Astrocyte of the cerebellum (primary cell): Measurements from ENCODE around the gene GSX1.

ENCODE experiments used
- DNase-seq: peaks from one replicate; pipeline ENCODE4 v3.0.0-alpha.2; 2011; ENCODE audit warnings: low read depth
- H3K4me3 ChIP-seq: 2 replicates; pipeline ENCODE4 v1.5.1; 2011; ENCODE audit warnings: mild to moderate bottlenecking, low read depth, low read length, moderate library complexity
- CTCF ChIP-seq: IDR thresholded peaks from 2 replicates; pipeline ENCODE4 v1.5.1; 2012; ENCODE audit warnings: low read length, low read depth, moderate library complexity, mild to moderate bottlenecking; ENCODE audit errors: missing control alignments
- in situ Hi-C: cut with HindIII; loops from 2 replicates; pipeline ENCODE4 v1.10.0; 2017; ENCODE audit warnings: low sequenced_read_pairs

GSX1 gene

DNA sequence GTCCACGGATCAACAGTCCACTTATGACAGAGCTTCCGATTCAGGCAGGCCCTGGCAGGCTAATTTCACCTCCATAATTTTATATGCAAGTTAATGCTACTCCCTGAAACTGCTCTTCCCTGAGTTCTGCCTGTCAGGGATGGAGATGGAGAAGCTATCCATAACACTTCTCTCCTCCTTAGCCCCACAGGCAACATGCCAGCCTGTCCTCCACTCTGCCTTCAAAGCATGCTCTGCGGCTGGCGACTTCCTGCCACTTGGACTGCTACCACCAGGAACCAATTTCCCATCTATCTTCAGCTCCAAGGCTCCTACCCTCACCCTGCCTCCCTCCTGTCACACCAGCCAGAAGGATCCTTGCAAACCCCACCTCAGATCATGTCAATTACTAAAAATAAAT, 35.4 kb downstream of the GSX1 start:
- H3K4me3 ChIP-seq: no peak overlapping the region
- no peak for TF ChIP-seq CTCF
- DNase-seq: no peak
- in situ Hi-C loops: loop anchor here (25.0 kb wide), 1 partner anchor 135 kb away; the partner anchor contains the start of gene CDX2

DNA sequence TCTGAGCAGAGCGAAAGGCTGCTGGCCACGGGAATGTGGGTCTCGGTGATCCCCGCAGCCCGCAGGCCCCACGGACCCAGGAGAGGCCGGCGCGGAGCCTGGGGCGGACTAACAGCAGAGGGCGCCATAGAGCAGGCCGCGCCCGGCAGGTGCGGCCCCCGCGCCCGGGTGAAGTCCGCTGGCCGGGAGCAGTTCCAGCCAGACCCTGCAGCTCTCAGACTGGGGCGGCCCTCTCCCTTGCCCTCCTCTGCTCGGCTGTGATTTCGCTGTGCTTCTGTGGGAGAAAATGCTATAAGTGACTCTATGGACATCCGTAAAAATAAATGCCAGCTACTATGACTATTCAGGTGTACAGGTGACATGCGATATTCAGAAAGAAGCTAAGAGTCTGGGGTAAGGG, 37.7 kb downstream of the GSX1 start:
- no peak overlapping the region for H3K4me3 ChIP-seq
- in situ Hi-C loops: loop anchor here (25.0 kb wide), 1 partner anchor 132 kb away; the partner anchor contains the start of gene CDX2
- no peak for DNase-seq
- peak; percentile 81 for TF ChIP-seq CTCF

DNA sequence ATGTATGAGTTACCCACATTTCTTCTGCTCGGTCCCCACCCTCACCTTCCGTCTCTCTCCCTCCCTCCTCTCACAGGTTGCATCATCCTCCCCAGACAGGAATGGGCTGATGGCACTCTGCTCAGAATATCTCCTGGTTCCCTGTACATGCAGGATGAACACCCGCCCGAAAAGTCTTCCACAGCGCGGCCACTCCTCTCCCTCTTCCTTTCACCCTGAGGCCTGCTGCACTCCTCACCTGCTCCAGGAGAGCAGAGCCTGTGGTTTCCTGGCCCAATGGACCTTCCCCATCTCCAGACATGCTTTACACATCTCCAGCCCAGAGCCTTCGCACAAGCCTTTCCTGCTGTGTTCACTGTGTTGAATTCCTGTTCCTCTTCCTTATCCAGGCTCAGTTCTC, 40.9 kb downstream of the GSX1 start:
- no peak overlapping the region for H3K4me3 ChIP-seq
- in situ Hi-C loops: loop anchor here (25.0 kb wide), 1 partner anchor 129 kb away; the partner anchor contains the start of gene CDX2
- TF ChIP-seq CTCF: no peak
- no peak for DNase-seq

- no peak for TF ChIP-seq CTCF
- DNase-seq: no peak
- H3K4me3 ChIP-seq: no peak overlapping the region
- in situ Hi-C loops: loop anchor here (25.0 kb wide), 1 partner anchor 128 kb away; the partner anchor contains the start of gene CDX2
These were observed 41.8 kb downstream of the GSX1 start for GRCh38 chr13:27834095-27834494.

- no peak for TF ChIP-seq CTCF
- in situ Hi-C loops: loop anchor here (25.0 kb wide), 1 partner anchor 127 kb away; the partner anchor contains the start of gene CDX2
- DNase-seq: no peak
- H3K4me3 ChIP-seq: no peak overlapping the region
These were observed 43.5 kb downstream of the GSX1 start for GRCh38 chr13:27835799-27836198.

DNA sequence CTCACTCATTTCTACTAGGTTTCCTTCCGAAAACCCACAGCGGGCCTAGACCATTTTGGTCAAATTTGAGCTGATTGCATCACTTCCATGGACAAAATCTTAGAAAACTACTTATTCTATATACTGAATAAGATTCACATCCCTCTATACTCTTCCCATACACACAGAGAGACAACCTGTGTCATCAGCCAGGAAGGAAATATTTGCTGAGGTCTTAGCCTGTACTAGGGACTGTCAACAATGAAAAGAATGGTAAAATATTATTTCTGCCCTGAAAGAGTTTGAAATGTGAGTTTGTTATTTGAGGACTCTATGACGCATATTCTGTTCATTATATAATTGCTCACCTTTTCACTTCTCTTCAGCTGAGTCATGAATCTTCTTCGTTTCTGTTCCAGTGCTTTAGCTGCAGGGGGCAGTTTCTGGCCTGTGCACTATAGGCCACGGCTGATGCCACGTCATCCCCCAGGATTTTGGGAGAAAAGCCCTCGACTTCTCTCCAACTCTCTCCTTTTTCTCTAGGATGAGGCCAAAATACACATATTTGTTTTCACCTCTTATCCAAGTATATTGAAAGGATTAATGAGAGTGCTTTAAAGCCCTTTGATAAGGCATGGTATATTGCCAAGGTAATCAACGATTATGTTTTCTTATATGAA, 47.7 kb downstream of the GSX1 start:
- no peak overlapping the region for H3K4me3 ChIP-seq
- TF ChIP-seq CTCF: no peak
- in situ Hi-C loops: loop anchor here (25.0 kb wide), 1 partner anchor 122 kb away; the partner anchor contains the start of gene CDX2
- DNase-seq: no peak
